ENCODE measurements around the gene NHP2.
A peak's percentile ranks its signal among the peaks of the same experiment; 100 is the strongest.

NHP2 gene

GRCh38 chr5:178176791-178177190, 23.1 kb upstream of the NHP2 start:
- no peak for DNase-seq

GRCh38 chr5:178174456-178174855, 20.8 kb upstream of the NHP2 start:
- no peak for DNase-seq

- DNase-seq, result no peak
Observed at GRCh38 chr5:178170455-178170854, 16.8 kb upstream of the NHP2 start.

GRCh38 chr5:178165581-178165980, 11.9 kb upstream of the NHP2 start:
- DNase-seq, result no peak

- DNase-seq, result peak in 51 of 56 donors; percentile 12 to 85 (median 61)
Observed at GRCh38 chr5:178163772-178164735, 10.4 kb upstream of the NHP2 start.

GRCh38 chr5:178162481-178162880, 8.8 kb upstream of the NHP2 start:
- DNase-seq, result no peak

- no peak for DNase-seq
Observed at GRCh38 chr5:178160176-178160575, 6.5 kb upstream of the NHP2 start.

- no peak for DNase-seq
Observed at GRCh38 chr5:178155065-178155464, 1.4 kb upstream of the NHP2 start.

GRCh38 chr5:178152491-178153444, 917 bp downstream of the NHP2 start:
- no peak for DNase-seq

GRCh38 chr5:178150977-178151734, 2.5 kb downstream of the NHP2 start:
- DNase-seq, result no peak

- peak in 5 of 56 donors; percentile 18 to 60 (median 21) for DNase-seq
Observed at GRCh38 chr5:178149199-178149932, 4.3 kb downstream of the NHP2 start.

- no peak for DNase-seq
Observed at GRCh38 chr5:178147406-178147805, 6.3 kb downstream of the NHP2 start.

GRCh38 chr5:178145965-178146820, 7.5 kb downstream of the NHP2 start:
- DNase-seq, result peak in 9 of 56 donors; percentile 8 to 45 (median 18)

- DNase-seq, result peak in 4 of 56 donors; percentile 12 to 42 (median 19)
Observed at GRCh38 chr5:178143901-178144300, 9.8 kb downstream of the NHP2 start.

- no peak for DNase-seq
Observed at GRCh38 chr5:178143246-178143645, 10.4 kb downstream of the NHP2 start.

- DNase-seq, result no peak
Observed at GRCh38 chr5:178142642-178143041, 11.0 kb downstream of the NHP2 start.

GRCh38 chr5:178141550-178141949, 12.1 kb downstream of the NHP2 start:
- DNase-seq, result no peak

GRCh38 chr5:178137991-178138390, 15.7 kb downstream of the NHP2 start:
- DNase-seq, result no peak

- no peak for DNase-seq
Observed at GRCh38 chr5:178136990-178137389, 16.7 kb downstream of the NHP2 start.
